ENCODE measurements around the gene PSMB11. TPM values are rescaled to one million over a fixed set of nuclear protein-coding genes. Genes with fewer than 3 reads are reported as not detected.

The PSMB11 gene
- total RNA-seq, 2 experiments from 2014 or later: not detected

- Mint-ChIP-seq H3K36me3 (ENCODE audit: low read depth) (peaks cover 7% of the 10 kb centered on the region), H3K4me1 (ENCODE audit: low read depth) (peaks cover 39% of the 10 kb centered on the region), H3K27me3 (ENCODE audit: low read depth) (no peaks in the 10 kb centered on the region), H3K27ac (no peak overlapping the region), H3K4me3 (no peak overlapping the region), H3K9me3 (no peaks in the 10 kb centered on the region)
- no peak for DNase-seq
- CTCF ChIA-PET: no interaction called here
- intact Hi-C loops (cut with micrococcal nuclease): no loop called here
Measured at GRCh38 chr14:23018107-23018506, 23.9 kb upstream of the PSMB11 start.

- H3K36me3 Mint-ChIP-seq (ENCODE audit: low read depth): peaks cover 27% of the 10 kb centered on the region
- DNase-seq: no peak
- H3K4me3 Mint-ChIP-seq: peak overlapping the region; percentile 5
- CTCF ChIA-PET: interaction anchor here (0.7 to 2.0 kb wide), 9 partner anchors 8 to 91 kb away, joined by 3 to 10 read pairs (median 4); no protein-coding TSS in a partner anchor
- peaks cover 57% of the 10 kb centered on the region for H3K4me1 Mint-ChIP-seq (ENCODE audit: low read depth)
- intact Hi-C loops (cut with micrococcal nuclease): no loop called here
- H3K27me3 Mint-ChIP-seq (ENCODE audit: low read depth): no peaks in the 10 kb centered on the region
- H3K27ac Mint-ChIP-seq: peak overlapping the region; percentile 78
- H3K9me3 Mint-ChIP-seq: no peaks in the 10 kb centered on the region
Measured at GRCh38 chr14:23020143-23021128, 21.6 kb upstream of the PSMB11 start.

- Mint-ChIP-seq H3K4me1 (ENCODE audit: low read depth) (peaks cover 61% of the 10 kb centered on the region), H3K4me3 (peak overlapping the region; percentile 53), H3K27ac (peak overlapping the region; percentile 78), H3K27me3 (ENCODE audit: low read depth) (no peaks in the 10 kb centered on the region), H3K36me3 (ENCODE audit: low read depth) (peaks cover 35% of the 10 kb centered on the region), H3K9me3 (no peaks in the 10 kb centered on the region)
- DNase-seq: no peak
- intact Hi-C loops (cut with micrococcal nuclease): no loop called here
- CTCF ChIA-PET: interaction anchor here (0.7 to 3.0 kb wide), 10 partner anchors 8 to 92 kb away, joined by 3 to 24 read pairs (median 4); no protein-coding TSS in a partner anchor
Measured at GRCh38 chr14:23021434-23021833, 20.6 kb upstream of the PSMB11 start.

- H3K36me3 Mint-ChIP-seq (ENCODE audit: low read depth): peaks cover 35% of the 10 kb centered on the region
- peak overlapping the region; percentile 53 for H3K4me3 Mint-ChIP-seq
- H3K27me3 Mint-ChIP-seq (ENCODE audit: low read depth): no peaks in the 10 kb centered on the region
- peak overlapping the region; percentile 78 for H3K27ac Mint-ChIP-seq
- no peak for DNase-seq
- CTCF ChIA-PET: interaction anchor here (0.7 to 3.0 kb wide), 12 partner anchors 8 to 92 kb away, joined by 3 to 24 read pairs (median 4); no protein-coding TSS in a partner anchor
- intact Hi-C loops (cut with micrococcal nuclease): no loop called here
- peaks cover 60% of the 10 kb centered on the region for H3K4me1 Mint-ChIP-seq (ENCODE audit: low read depth)
- H3K9me3 Mint-ChIP-seq: no peaks in the 10 kb centered on the region
Measured at GRCh38 chr14:23021889-23022442, 20.0 kb upstream of the PSMB11 start.

GRCh38 chr14:23023022-23023794 lies 18.8 kb upstream of the PSMB11 start:
- H3K36me3 Mint-ChIP-seq (ENCODE audit: low read depth): peaks cover 42% of the 10 kb centered on the region
- H3K27me3 Mint-ChIP-seq (ENCODE audit: low read depth): no peaks in the 10 kb centered on the region
- H3K4me3 Mint-ChIP-seq: no peak overlapping the region
- CTCF ChIA-PET: interaction anchor here (0.6 to 3.0 kb wide), 9 partner anchors 10 to 46 kb away, joined by 3 to 24 read pairs (median 7); partner anchors contain the start of genes AJUBA and CDH24
- peak overlapping the region; percentile 74 for H3K27ac Mint-ChIP-seq
- DNase-seq: no peak
- H3K4me1 Mint-ChIP-seq (ENCODE audit: low read depth): peaks cover 65% of the 10 kb centered on the region
- intact Hi-C loops (cut with micrococcal nuclease): no loop called here
- H3K9me3 Mint-ChIP-seq: no peaks in the 10 kb centered on the region

GRCh38 chr14:23023795-23024152 lies 18.2 kb upstream of the PSMB11 start:
- peaks cover 44% of the 10 kb centered on the region for H3K36me3 Mint-ChIP-seq (ENCODE audit: low read depth)
- H3K4me1 Mint-ChIP-seq (ENCODE audit: low read depth): peaks cover 68% of the 10 kb centered on the region
- no peak overlapping the region for H3K4me3 Mint-ChIP-seq
- no peaks in the 10 kb centered on the region for H3K27me3 Mint-ChIP-seq (ENCODE audit: low read depth)
- no peak for DNase-seq
- H3K9me3 Mint-ChIP-seq: no peaks in the 10 kb centered on the region
- H3K27ac Mint-ChIP-seq: peak overlapping the region; percentile 74
- CTCF ChIA-PET: interaction anchor here (0.6 to 3.0 kb wide), 9 partner anchors 9 to 41 kb away, joined by 3 to 24 read pairs (median 7); partner anchors contain the start of genes AJUBA and CDH24
- intact Hi-C loops (cut with micrococcal nuclease): no loop called here

- CTCF ChIA-PET: interaction anchor here (0.7 to 2.1 kb wide), 7 partner anchors 9 to 42 kb away, joined by 3 to 11 read pairs (median 4); partner anchors contain the start of genes AJUBA and CDH24
- Mint-ChIP-seq H3K4me1 (ENCODE audit: low read depth) (peaks cover 76% of the 10 kb centered on the region), H3K9me3 (no peaks in the 10 kb centered on the region), H3K27me3 (ENCODE audit: low read depth) (no peaks in the 10 kb centered on the region), H3K4me3 (no peak overlapping the region), H3K27ac (peak overlapping the region; percentile 85), H3K36me3 (ENCODE audit: low read depth) (peaks cover 52% of the 10 kb centered on the region)
- intact Hi-C loops (cut with micrococcal nuclease): loop anchor here (1.0 kb wide), 2 partner anchors 10 to 17 kb away; partner anchors contain the start of gene PSMB5
- DNase-seq: no peak
Measured at GRCh38 chr14:23024612-23025075, 17.4 kb upstream of the PSMB11 start.

- peak; percentile 55 for DNase-seq
Measured at GRCh38 chr14:23025151-23025814, 16.7 kb upstream of the PSMB11 start.

GRCh38 chr14:23028799-23029198 lies 13.2 kb upstream of the PSMB11 start:
- CTCF ChIA-PET: interaction anchor here (0.7 to 6.7 kb wide), 6 partner anchors 8 to 40 kb away, joined by 3 to 25 read pairs (median 4); no protein-coding TSS in a partner anchor
- H3K27ac Mint-ChIP-seq: peak overlapping the region; percentile 82
- intact Hi-C loops (cut with micrococcal nuclease): no loop called here
- peak; percentile 63 for DNase-seq
- H3K27me3 Mint-ChIP-seq (ENCODE audit: low read depth): no peaks in the 10 kb centered on the region
- H3K4me3 Mint-ChIP-seq: peak overlapping the region; percentile 32
- H3K9me3 Mint-ChIP-seq: no peaks in the 10 kb centered on the region
- H3K36me3 Mint-ChIP-seq (ENCODE audit: low read depth): peaks cover 66% of the 10 kb centered on the region
- peaks cover 63% of the 10 kb centered on the region for H3K4me1 Mint-ChIP-seq (ENCODE audit: low read depth)

More at GRCh38 chr14:23025151-23025814, 16.7 kb upstream of the PSMB11 start:
- Mint-ChIP-seq H3K4me3 (peak overlapping the region; percentile 16), H3K27ac (peak overlapping the region; percentile 85), H3K27me3 (ENCODE audit: low read depth) (no peaks in the 10 kb centered on the region), H3K9me3 (no peaks in the 10 kb centered on the region), H3K36me3 (ENCODE audit: low read depth) (peaks cover 52% of the 10 kb centered on the region), H3K4me1 (ENCODE audit: low read depth) (peaks cover 73% of the 10 kb centered on the region)
- intact Hi-C loops (cut with micrococcal nuclease): loop anchor here (1.0 kb wide), 2 partner anchors 9 to 18 kb away; partner anchors contain the start of gene PSMB5
- CTCF ChIA-PET: interaction anchor here (1.1 to 2.1 kb wide), 4 partner anchors 8 to 30 kb away, joined by 3 to 11 read pairs (median 8); no protein-coding TSS in a partner anchor

- intact Hi-C loops (cut with micrococcal nuclease): no loop called here
Measured at GRCh38 chr14:23030936-23031335, 11.1 kb upstream of the PSMB11 start.

GRCh38 chr14:23033251-23033727 lies 8.7 kb upstream of the PSMB11 start:
- H3K27me3 Mint-ChIP-seq (ENCODE audit: low read depth): no peaks in the 10 kb centered on the region
- H3K27ac Mint-ChIP-seq: peak overlapping the region; percentile 96
- intact Hi-C loops (cut with micrococcal nuclease): no loop called here
- H3K4me3 Mint-ChIP-seq: peak overlapping the region; percentile 88
- CTCF ChIA-PET: interaction anchor here (0.6 to 6.7 kb wide), 10 partner anchors 9 to 104 kb away, joined by 3 to 25 read pairs (median 5); partner anchors contain the start of gene CDH24
- H3K4me1 Mint-ChIP-seq (ENCODE audit: low read depth): peaks cover 44% of the 10 kb centered on the region
- no peak for DNase-seq
- H3K36me3 Mint-ChIP-seq (ENCODE audit: low read depth): peaks cover 45% of the 10 kb centered on the region
- H3K9me3 Mint-ChIP-seq: no peaks in the 10 kb centered on the region

More at GRCh38 chr14:23030936-23031335, 11.1 kb upstream of the PSMB11 start:
- no peak overlapping the region for H3K4me3 Mint-ChIP-seq
- peaks cover 55% of the 10 kb centered on the region for H3K36me3 Mint-ChIP-seq (ENCODE audit: low read depth)
- no peak for DNase-seq
- CTCF ChIA-PET: interaction anchor here (0.9 to 6.7 kb wide), 6 partner anchors 9 to 102 kb away, joined by 4 to 25 read pairs (median 5); partner anchors contain the start of genes CDH24 and PRMT5
- peak overlapping the region; percentile 7 for H3K27ac Mint-ChIP-seq
- H3K4me1 Mint-ChIP-seq (ENCODE audit: low read depth): peaks cover 55% of the 10 kb centered on the region
- H3K27me3 Mint-ChIP-seq (ENCODE audit: low read depth): no peaks in the 10 kb centered on the region
- H3K9me3 Mint-ChIP-seq: no peaks in the 10 kb centered on the region
